ENCODE measurements around the gene RBM38. TPM values are rescaled to one million over a fixed set of nuclear protein-coding genes. Genes with fewer than 3 reads are reported as not detected.
A peak's percentile ranks its signal among the peaks of the same experiment; 100 is the strongest.

RBM38 gene
- total RNA-seq, 2 donors from 2014 or later, result 43.4 to 97.5 TPM

- Mint-ChIP-seq H3K36me3 (peaks cover 48 to 58% of the 10 kb centered on the region in 2 donors), H3K27ac (peak overlapping the region; percentile 14 to 94), H3K9me3 (no peaks in the 10 kb centered on the region)
- no peak for ATAC-seq
- DNase-seq (ENCODE audit: low spot score in 2 of 2), result no peak
These were observed 5.2 kb downstream of the RBM38 start for GRCh38 chr20:57396212-57396983.

GRCh38 chr20:57396984-57397692, 5.9 kb downstream of the RBM38 start:
- ATAC-seq, result peak in 1 of 2 donors; percentile 32
- H3K27ac Mint-ChIP-seq, result peak overlapping the region; percentile 87 to 94
- DNase-seq (ENCODE audit: low spot score in 2 of 2), result peak in 1 of 2 donors; percentile 32
- no peaks in the 10 kb centered on the region for H3K9me3 Mint-ChIP-seq
- peaks cover 50 to 63% of the 10 kb centered on the region in 2 donors for H3K36me3 Mint-ChIP-seq

- no peaks in the 10 kb centered on the region for H3K9me3 Mint-ChIP-seq
These were observed 6.5 kb downstream of the RBM38 start for GRCh38 chr20:57397693-57398108.

GRCh38 chr20:57398231-57398821, 7.1 kb downstream of the RBM38 start:
- DNase-seq (ENCODE audit: low spot score in 2 of 2) (peak; percentile 70 to 84), ATAC-seq (peak; percentile 68 to 69)
- Mint-ChIP-seq H3K36me3 (peaks cover 41 to 56% of the 10 kb centered on the region in 2 donors), H3K9me3 (no peaks in the 10 kb centered on the region), H3K27ac (peak overlapping the region; percentile 87 to 98)

More at GRCh38 chr20:57397693-57398108, 6.5 kb downstream of the RBM38 start:
- Mint-ChIP-seq H3K36me3 (peaks cover 47 to 59% of the 10 kb centered on the region in 2 donors), H3K27ac (peak overlapping the region; percentile 87 to 94)
- DNase-seq (ENCODE audit: low spot score in 2 of 2) (peak in 1 of 2 donors; percentile 33), ATAC-seq (peak; percentile 5 to 29)

GRCh38 chr20:57398901-57399535, 7.8 kb downstream of the RBM38 start:
- no peak for ATAC-seq
- H3K9me3 Mint-ChIP-seq, result no peaks in the 10 kb centered on the region
- DNase-seq (ENCODE audit: low spot score in 2 of 2), result no peak
- peak overlapping the region; percentile 87 to 98 for H3K27ac Mint-ChIP-seq
- H3K36me3 Mint-ChIP-seq, result peaks cover 34 to 49% of the 10 kb centered on the region in 2 donors

- ATAC-seq, result peak; percentile 33 to 77
- Mint-ChIP-seq H3K36me3 (peaks cover 28 to 43% of the 10 kb centered on the region in 2 donors), H3K27ac (peak overlapping the region; percentile 87 to 98), H3K9me3 (no peaks in the 10 kb centered on the region)
- DNase-seq (ENCODE audit: low spot score in 2 of 2), result peak; percentile 54 to 86
These were observed 8.5 kb downstream of the RBM38 start for GRCh38 chr20:57399587-57400155.

GRCh38 chr20:57400231-57400701, 9.1 kb downstream of the RBM38 start:
- H3K9me3 Mint-ChIP-seq, result no peaks in the 10 kb centered on the region
- peaks cover 26 to 37% of the 10 kb centered on the region in 2 donors for H3K36me3 Mint-ChIP-seq
- no peak for DNase-seq (ENCODE audit: low spot score in 2 of 2)
- H3K27ac Mint-ChIP-seq, result peak overlapping the region; percentile 87 to 98
- no peak for ATAC-seq

GRCh38 chr20:57400821-57401564, 9.8 kb downstream of the RBM38 start:
- DNase-seq (ENCODE audit: low spot score in 2 of 2) (no peak), ATAC-seq (no peak)
- Mint-ChIP-seq H3K27ac (peak overlapping the region; percentile 87 to 98), H3K36me3 (peaks cover 26 to 35% of the 10 kb centered on the region in 2 donors), H3K9me3 (no peaks in the 10 kb centered on the region)

- peaks cover 26 to 35% of the 10 kb centered on the region in 2 donors for H3K36me3 Mint-ChIP-seq
- ATAC-seq (no peak), DNase-seq (ENCODE audit: low spot score in 2 of 2) (no peak)
- H3K27ac Mint-ChIP-seq, result peak overlapping the region; percentile 87 to 98
- no peaks in the 10 kb centered on the region for H3K9me3 Mint-ChIP-seq
These were observed 10.3 kb downstream of the RBM38 start for GRCh38 chr20:57401565-57401918.

GRCh38 chr20:57402206-57403125, 11.3 kb downstream of the RBM38 start:
- H3K36me3 Mint-ChIP-seq, result peaks cover 25 to 32% of the 10 kb centered on the region in 2 donors
- no peak for DNase-seq (ENCODE audit: low spot score in 2 of 2)
- peak overlapping the region; percentile 87 to 98 for H3K27ac Mint-ChIP-seq
- ATAC-seq, result no peak
- no peaks in the 10 kb centered on the region for H3K9me3 Mint-ChIP-seq

GRCh38 chr20:57403216-57403615, 12.0 kb downstream of the RBM38 start:
- Mint-ChIP-seq H3K36me3 (peaks cover 20 to 33% of the 10 kb centered on the region in 2 donors), H3K9me3 (no peaks in the 10 kb centered on the region)

GRCh38 chr20:57404006-57404405, 12.8 kb downstream of the RBM38 start:
- no peak for DNase-seq (ENCODE audit: low spot score in 2 of 2)
- Mint-ChIP-seq H3K36me3 (peaks cover 15 to 28% of the 10 kb centered on the region in 2 donors), H3K9me3 (no peaks in the 10 kb centered on the region), H3K27ac (no peak overlapping the region)
- no peak for ATAC-seq

More at GRCh38 chr20:57403216-57403615, 12.0 kb downstream of the RBM38 start:
- H3K27ac Mint-ChIP-seq, result peak overlapping the region; percentile 57 to 85
- ATAC-seq, result no peak
- DNase-seq (ENCODE audit: low spot score in 2 of 2), result no peak

- no peak for ATAC-seq
- DNase-seq (ENCODE audit: low spot score in 2 of 2), result no peak
- no peaks in the 10 kb centered on the region for H3K9me3 Mint-ChIP-seq
- peaks cover 13 to 23% of the 10 kb centered on the region in 2 donors for H3K36me3 Mint-ChIP-seq
- peak overlapping the region in 1 of 2 donors; percentile 36 for H3K27ac Mint-ChIP-seq
These were observed 13.3 kb downstream of the RBM38 start for GRCh38 chr20:57404419-57405072.
